ENCODE measurements around the gene TTC29. TPM values are rescaled to one million over a fixed set of nuclear protein-coding genes. Genes with fewer than 3 reads are reported as not detected.
"Not testable (repeated sequence)": the region's sequence is repeated elsewhere in the genome, so short reads cannot be mapped to it uniquely, and the experiment has no call there.

The TTC29 gene
- total RNA-seq, 1 experiment from 2014 or later = not detected

DNA sequence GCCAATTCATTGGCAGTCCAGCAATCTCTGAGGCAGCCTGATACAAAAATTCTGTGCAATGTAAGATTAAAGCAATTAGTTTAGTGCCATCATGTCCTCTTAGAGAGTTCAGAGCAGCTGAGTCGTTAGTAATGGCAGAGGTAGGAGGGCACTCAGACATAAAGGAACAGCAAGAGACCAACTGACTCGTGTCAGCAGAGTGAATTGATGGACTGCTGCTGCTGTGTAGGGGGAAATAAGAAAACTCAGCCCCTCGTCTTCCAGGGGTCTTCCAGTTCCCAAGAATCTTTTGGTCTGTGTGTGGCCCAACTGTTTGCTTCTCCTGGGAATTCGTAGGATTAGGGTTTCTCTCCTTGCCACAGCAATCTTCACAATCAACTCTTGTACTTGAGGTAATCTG lies 100.9 kb downstream of the TTC29 start:
- Histone ChIP-seq H3K9me3 (replicated peaks) (no peaks in the 10 kb centered on the region), H3K4me1 (replicated peaks) (no peaks in the 10 kb centered on the region), H3K36me3 (no peaks in the 10 kb centered on the region), H3K27me3 (replicated peaks) (peaks cover 3% of the 10 kb centered on the region), H3K4me3 (no peak overlapping the region), H3K27ac (no peak overlapping the region)
- no peak for DNase-seq (ENCODE audit: low read depth in 1 of 2, low spot score in 2 of 2)

DNA sequence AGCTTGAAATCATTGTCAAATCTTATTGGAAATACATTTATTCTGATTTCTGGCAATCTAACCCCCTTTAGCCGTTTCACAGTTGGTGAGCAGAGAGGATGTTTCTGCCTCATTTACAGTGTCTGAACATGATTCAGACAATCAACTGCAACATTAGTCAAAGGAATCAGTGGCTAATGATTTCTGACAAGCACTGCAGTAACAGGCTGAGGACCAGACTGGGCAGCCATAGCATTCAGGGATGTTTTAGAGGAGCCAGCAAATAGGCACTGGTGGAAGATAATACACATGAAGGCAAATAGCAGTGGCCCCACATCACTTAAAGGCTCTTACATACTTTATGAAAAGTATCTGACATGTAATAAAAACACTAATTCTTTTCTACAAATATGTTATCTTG lies 102.8 kb downstream of the TTC29 start:
- H3K27me3 ChIP-seq (replicated peaks) = peaks cover 3% of the 10 kb centered on the region
- H3K36me3 ChIP-seq = no peaks in the 10 kb centered on the region
- no peak overlapping the region for H3K4me3 ChIP-seq
- no peaks in the 10 kb centered on the region for H3K4me1 ChIP-seq (replicated peaks)
- no peak for DNase-seq (ENCODE audit: low read depth in 1 of 2, low spot score in 2 of 2)
- H3K27ac ChIP-seq = no peak overlapping the region
- H3K9me3 ChIP-seq (replicated peaks) = no peaks in the 10 kb centered on the region

DNA sequence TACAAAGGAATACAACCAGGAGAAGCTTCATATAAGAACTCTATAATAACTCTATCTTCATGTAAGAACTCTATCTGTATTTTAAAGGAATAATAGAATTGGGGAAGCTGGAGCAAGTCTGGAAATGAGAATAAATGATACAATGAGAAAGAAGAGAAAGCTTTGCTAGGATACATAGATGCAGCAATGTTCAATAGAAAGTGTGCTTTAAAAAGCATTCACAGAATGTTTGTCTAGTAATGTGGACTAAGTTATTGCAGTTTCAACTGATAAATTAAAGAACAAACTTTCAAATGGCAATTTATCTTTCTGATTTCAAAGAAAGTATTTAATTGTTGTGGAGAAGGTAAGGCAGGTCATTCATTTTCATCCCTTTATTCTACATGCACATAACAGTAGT lies 104.9 kb downstream of the TTC29 start:
- H3K27me3 ChIP-seq (replicated peaks) = no peaks in the 10 kb centered on the region
- no peaks in the 10 kb centered on the region for H3K36me3 ChIP-seq
- no peak overlapping the region for H3K27ac ChIP-seq
- no peaks in the 10 kb centered on the region for H3K9me3 ChIP-seq (replicated peaks)
- no peak for DNase-seq (ENCODE audit: low read depth in 1 of 2, low spot score in 2 of 2)
- H3K4me3 ChIP-seq = no peak overlapping the region
- H3K4me1 ChIP-seq (replicated peaks) = no peaks in the 10 kb centered on the region

DNA sequence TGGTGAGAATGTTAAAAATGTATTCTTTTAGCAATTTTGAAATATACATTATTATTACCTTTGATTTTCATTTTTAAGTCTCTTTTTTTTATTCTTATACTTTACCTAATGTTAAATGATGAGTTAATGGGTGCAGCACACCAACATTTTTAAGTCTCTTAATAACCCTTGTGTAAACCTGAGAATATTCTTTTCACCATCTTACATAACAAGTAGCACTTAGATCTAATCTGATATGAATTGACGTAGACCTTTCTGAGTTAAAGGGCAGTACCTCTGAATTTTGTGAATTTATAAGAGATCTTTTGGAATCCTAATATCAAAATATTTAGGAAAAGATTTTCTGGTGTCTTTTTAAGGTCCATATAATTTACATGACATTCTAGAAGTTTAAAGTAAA lies 110.6 kb downstream of the TTC29 start:
- Histone ChIP-seq H3K4me3 (no peak overlapping the region), H3K27me3 (replicated peaks) (peaks cover 11% of the 10 kb centered on the region), H3K9me3 (replicated peaks) (no peaks in the 10 kb centered on the region), H3K27ac (no peak overlapping the region), H3K4me1 (replicated peaks) (no peaks in the 10 kb centered on the region), H3K36me3 (no peaks in the 10 kb centered on the region)
- DNase-seq (ENCODE audit: low read depth in 1 of 2, low spot score in 2 of 2) = no peak

DNA sequence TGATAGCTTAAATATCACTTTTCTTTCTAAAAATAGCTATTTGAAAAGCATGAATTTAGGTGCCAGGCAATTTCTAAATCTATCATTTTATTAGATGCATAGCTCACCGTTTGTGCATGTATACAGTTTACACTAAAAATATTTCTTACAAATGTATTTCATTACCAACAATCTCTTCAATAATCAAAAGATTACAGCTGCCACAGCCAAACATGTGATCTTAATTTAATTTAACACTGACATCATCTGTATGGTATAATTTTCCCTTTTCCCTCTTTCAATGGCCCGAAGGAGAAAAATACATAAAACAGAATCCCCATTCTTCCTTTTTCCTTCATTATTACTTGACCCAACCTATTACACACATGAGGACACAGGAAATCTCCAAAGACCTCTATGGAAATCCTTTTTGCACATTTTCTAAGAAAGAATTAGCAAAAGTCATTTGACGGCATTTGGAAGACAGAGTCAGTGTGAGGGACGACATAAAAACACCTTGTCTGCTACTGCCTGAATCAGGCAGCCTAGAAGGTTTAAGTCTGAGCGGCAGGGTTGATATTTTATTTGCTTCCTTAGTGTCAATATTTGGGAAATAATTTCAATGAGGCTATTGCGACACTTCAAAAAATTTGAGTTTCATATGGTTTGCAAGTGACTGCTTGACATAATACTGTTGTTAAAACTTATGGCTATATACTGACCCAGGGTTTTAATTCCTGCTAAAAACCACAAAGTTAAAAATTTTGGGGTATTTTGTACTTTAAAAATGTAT lies 111.2 kb downstream of the TTC29 start:
- Histone ChIP-seq H3K4me3 (no peak overlapping the region), H3K27ac (no peak overlapping the region), H3K4me1 (replicated peaks) (no peaks in the 10 kb centered on the region), H3K9me3 (replicated peaks) (no peaks in the 10 kb centered on the region), H3K36me3 (no peaks in the 10 kb centered on the region), H3K27me3 (replicated peaks) (peaks cover 11% of the 10 kb centered on the region)
- DNase-seq (ENCODE audit: low read depth in 1 of 2, low spot score in 2 of 2) = no peak

DNA sequence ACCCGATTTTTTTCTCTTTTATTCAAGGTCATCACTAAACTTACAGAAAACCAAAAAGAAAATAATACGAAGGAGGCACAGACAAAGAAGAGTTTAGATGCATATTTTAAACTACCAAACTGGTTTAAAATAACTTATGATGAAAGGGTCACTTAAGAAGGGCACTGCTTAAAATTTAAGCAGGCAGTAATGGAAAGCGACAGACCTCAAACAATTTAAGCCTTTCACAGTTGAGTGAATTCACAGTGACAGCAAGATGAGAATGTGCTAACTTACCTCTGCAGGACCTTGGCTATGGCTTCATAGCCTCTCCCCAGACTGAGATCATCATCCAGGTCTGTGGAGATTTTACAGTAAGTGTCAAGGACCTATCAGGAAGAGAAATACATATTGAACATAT lies 112.1 kb downstream of the TTC29 start:
- no peak overlapping the region for H3K27ac ChIP-seq
- H3K4me3 ChIP-seq = no peak overlapping the region
- H3K9me3 ChIP-seq (replicated peaks) = no peaks in the 10 kb centered on the region
- no peaks in the 10 kb centered on the region for H3K4me1 ChIP-seq (replicated peaks)
- peaks cover 11% of the 10 kb centered on the region for H3K27me3 ChIP-seq (replicated peaks)
- H3K36me3 ChIP-seq = no peaks in the 10 kb centered on the region
- no peak for DNase-seq (ENCODE audit: low read depth in 1 of 2, low spot score in 2 of 2)

DNA sequence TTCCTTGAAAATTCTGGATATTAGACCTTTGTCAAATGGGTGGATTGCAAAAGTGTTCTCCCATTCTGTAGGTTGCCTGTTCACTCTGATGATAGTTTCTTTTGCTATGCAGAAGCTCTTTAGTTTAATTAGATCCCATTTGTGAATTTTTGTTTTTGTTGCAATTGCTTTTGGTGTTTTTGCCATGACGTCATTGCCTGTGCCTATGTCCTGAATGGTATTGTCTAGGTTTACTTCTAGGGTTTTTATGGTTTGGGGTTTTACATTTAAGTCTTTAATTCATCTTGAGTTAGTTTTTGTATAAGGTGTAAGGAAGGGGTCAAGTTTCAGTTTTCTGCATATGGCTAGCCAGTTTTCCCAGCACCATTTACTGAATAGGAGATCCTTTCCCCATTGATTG lies 122.7 kb downstream of the TTC29 start:
- not testable (repeated sequence) for H3K4me3 ChIP-seq; H3K4me1 ChIP-seq (replicated peaks); H3K9me3 ChIP-seq (replicated peaks); DNase-seq (ENCODE audit: low read depth in 1 of 2, low spot score in 2 of 2); H3K27ac ChIP-seq; H3K27me3 ChIP-seq (replicated peaks); H3K36me3 ChIP-seq

DNA sequence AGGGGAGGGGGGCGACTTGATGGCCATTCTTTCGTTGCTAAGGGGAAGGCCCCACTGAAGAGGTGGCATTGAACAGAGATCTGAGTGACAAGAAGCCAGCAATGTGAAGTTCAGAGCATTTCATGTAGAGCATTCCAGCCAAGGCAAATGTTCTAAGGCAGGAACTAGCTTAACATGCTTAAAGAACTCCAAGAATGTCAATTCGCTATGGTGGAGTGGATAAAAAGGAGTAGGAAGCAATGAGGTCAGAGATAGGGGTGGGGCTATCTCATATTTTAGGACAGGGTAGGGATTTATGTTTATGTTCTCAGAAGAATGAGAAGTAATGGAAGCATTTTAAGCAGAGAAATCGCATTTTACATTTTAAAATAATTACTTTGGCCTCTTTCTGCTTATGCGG lies 130.9 kb downstream of the TTC29 start:
- Histone ChIP-seq H3K9me3 (replicated peaks) (no peaks in the 10 kb centered on the region), H3K27me3 (replicated peaks) (no peaks in the 10 kb centered on the region), H3K27ac (no peak overlapping the region), H3K36me3 (no peaks in the 10 kb centered on the region), H3K4me1 (replicated peaks) (no peaks in the 10 kb centered on the region), H3K4me3 (no peak overlapping the region)
- no peak for DNase-seq (ENCODE audit: low read depth in 1 of 2, low spot score in 2 of 2)

DNA sequence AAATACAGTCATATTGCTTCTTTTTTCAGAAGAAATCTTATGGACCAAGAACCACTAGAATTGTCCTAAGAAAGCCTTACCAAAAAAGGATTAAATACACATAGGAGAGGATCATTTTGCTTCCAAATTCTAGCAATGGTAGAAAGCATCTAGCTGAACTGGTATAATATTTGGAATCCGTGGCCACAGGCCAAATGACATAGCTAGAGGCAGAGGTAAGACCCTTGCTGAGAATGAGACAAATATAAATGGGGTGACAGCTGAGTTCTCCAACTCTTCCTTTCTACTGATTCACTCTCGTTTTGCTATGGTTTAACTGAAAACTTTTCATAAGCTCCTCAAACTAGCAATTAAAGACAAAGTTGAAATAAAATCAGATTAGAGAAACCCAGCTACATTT lies 150.0 kb downstream of the TTC29 start:
- H3K27me3 ChIP-seq (replicated peaks) = no peaks in the 10 kb centered on the region; the same call in 1 of the 2 replicates
- H3K9me3 ChIP-seq (replicated peaks) = no peaks in the 10 kb centered on the region
- H3K27ac ChIP-seq = no peak overlapping the region
- no peak overlapping the region for H3K4me3 ChIP-seq
- H3K36me3 ChIP-seq = no peaks in the 10 kb centered on the region
- no peak for DNase-seq (ENCODE audit: low read depth in 1 of 2, low spot score in 2 of 2)
- no peaks in the 10 kb centered on the region for H3K4me1 ChIP-seq (replicated peaks)

DNA sequence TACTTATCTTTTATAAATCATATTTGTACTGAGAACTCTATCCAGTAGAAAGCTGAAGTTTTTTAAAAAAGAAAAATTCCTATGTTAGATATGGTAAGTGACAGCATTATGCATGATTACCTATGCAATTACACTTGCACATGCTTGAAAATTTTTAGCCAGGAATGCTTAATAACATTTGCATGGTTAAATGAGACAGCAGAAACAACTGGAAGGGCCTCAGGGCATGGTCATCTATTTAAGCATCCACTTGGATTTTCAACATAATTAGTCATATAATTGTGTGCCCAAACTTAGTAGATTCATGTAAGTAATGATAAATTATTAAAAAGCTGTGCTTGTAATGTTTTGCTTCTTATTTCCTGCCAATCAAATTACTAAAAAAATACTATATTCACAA lies 151.9 kb downstream of the TTC29 start:
- no peaks in the 10 kb centered on the region for H3K36me3 ChIP-seq
- no peaks in the 10 kb centered on the region for H3K4me1 ChIP-seq (replicated peaks)
- no peak for DNase-seq (ENCODE audit: low read depth in 1 of 2, low spot score in 2 of 2)
- no peaks in the 10 kb centered on the region; the same call in 1 of the 2 replicates for H3K27me3 ChIP-seq (replicated peaks)
- no peak overlapping the region for H3K4me3 ChIP-seq
- no peaks in the 10 kb centered on the region for H3K9me3 ChIP-seq (replicated peaks)
- H3K27ac ChIP-seq = no peak overlapping the region

DNA sequence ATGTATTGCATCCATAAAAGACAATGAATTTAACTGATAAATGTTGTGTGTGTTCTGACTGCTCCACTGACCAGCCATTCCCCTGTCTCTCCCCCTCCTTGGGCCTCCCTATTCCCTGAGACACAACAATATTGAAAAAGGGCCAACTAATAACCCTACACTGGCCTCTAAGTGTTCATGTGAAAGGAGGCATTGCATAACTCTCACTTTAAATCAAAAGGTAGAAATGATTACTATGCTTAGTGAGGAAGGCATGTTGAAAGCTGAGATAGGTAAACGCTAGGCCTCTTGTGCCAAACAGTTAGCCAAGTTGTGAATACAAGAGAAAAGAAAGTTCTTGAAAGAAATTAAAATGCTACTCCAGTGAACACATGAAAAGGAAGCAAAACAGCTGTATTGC lies 154.2 kb downstream of the TTC29 start:
- no peak for DNase-seq (ENCODE audit: low read depth in 1 of 2, low spot score in 2 of 2)
- H3K4me3 ChIP-seq = no peak overlapping the region
- H3K4me1 ChIP-seq (replicated peaks) = no peaks in the 10 kb centered on the region
- no peaks in the 10 kb centered on the region for H3K9me3 ChIP-seq (replicated peaks)
- no peaks in the 10 kb centered on the region for H3K36me3 ChIP-seq
- H3K27me3 ChIP-seq (replicated peaks) = peaks cover 3% of the 10 kb centered on the region
- no peak overlapping the region for H3K27ac ChIP-seq

DNA sequence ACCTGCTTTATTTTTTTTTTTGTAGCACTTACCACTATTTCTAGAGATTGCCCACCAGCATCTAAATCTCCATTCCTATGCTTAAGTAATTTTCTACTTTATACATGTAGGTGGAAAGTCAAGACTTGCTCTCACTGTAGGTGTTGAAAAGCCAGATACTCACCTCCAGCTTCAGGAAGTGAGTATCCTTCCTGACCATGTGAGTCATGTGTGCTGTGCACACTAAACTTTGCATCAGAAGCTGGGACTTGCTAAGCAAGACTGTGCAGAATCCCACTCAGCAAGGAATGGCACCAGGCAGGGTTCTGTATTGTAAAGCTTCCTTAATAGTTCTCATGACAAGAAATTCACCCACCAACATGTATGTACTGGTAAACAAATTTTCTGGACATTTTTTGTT lies 155.1 kb downstream of the TTC29 start:
- H3K36me3 ChIP-seq = no peaks in the 10 kb centered on the region
- H3K4me3 ChIP-seq = no peak overlapping the region
- no peak overlapping the region for H3K27ac ChIP-seq
- peaks cover 3% of the 10 kb centered on the region for H3K27me3 ChIP-seq (replicated peaks)
- H3K4me1 ChIP-seq (replicated peaks) = no peaks in the 10 kb centered on the region
- no peaks in the 10 kb centered on the region for H3K9me3 ChIP-seq (replicated peaks)
- no peak for DNase-seq (ENCODE audit: low read depth in 1 of 2, low spot score in 2 of 2)

DNA sequence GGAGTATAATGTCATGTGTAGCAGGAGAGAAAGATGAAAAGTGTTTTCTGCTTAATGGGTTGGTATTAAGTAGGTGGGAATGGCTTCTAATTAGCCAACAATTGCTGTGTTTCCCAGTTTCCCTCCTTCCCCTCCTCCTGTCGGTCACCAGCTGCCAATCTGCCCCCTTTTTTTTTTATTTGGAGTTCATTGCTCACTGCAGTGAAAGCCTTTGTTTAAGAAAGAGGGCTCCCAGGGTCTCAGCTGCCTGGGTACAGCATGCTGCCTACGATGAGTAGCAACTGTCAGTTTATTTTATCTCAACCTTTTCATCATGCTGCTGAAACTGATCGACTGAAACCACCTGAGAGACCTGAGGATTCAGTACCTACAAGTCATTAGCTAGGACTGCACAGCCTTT lies 157.9 kb downstream of the TTC29 start:
- no peaks in the 10 kb centered on the region for H3K4me1 ChIP-seq (replicated peaks)
- no peaks in the 10 kb centered on the region for H3K9me3 ChIP-seq (replicated peaks)
- no peaks in the 10 kb centered on the region for H3K36me3 ChIP-seq
- no peak overlapping the region for H3K27ac ChIP-seq
- no peak for DNase-seq (ENCODE audit: low read depth in 1 of 2, low spot score in 2 of 2)
- H3K4me3 ChIP-seq = no peak overlapping the region
- peaks cover 3% of the 10 kb centered on the region; the same call in 1 of the 2 replicates for H3K27me3 ChIP-seq (replicated peaks)

DNA sequence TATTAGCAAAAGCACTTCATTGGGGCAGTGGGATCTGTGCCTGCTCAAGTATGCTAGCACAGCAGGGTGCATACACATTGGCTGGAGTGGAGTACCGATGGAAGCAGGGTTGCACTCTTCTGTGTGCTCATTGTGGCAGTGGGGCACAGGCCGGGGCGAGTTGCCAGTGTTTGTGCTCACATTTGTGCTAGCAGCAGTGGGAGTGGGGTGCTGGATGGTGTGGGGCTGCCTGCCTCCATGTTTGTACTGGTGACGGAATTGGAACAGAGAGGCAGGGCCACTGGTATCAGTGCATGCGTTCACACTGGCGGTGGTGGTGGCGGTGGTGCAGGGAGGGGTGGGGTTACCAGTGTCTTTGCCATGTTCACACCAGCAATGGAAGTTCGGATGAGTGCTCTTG lies 169.0 kb downstream of the TTC29 start:
- DNase-seq (ENCODE audit: low read depth in 1 of 2, low spot score in 2 of 2) = no peak
- H3K4me1 ChIP-seq (replicated peaks) = no peaks in the 10 kb centered on the region
- 0 out of 2 replicates have a peak, but pooled peaks cover 2% of the 10 kb centered on the region for H3K27me3 ChIP-seq (replicated peaks)
- H3K4me3 ChIP-seq = no peak overlapping the region
- H3K27ac ChIP-seq = no peak overlapping the region
- H3K36me3 ChIP-seq = no peaks in the 10 kb centered on the region
- no peaks in the 10 kb centered on the region for H3K9me3 ChIP-seq (replicated peaks)

DNA sequence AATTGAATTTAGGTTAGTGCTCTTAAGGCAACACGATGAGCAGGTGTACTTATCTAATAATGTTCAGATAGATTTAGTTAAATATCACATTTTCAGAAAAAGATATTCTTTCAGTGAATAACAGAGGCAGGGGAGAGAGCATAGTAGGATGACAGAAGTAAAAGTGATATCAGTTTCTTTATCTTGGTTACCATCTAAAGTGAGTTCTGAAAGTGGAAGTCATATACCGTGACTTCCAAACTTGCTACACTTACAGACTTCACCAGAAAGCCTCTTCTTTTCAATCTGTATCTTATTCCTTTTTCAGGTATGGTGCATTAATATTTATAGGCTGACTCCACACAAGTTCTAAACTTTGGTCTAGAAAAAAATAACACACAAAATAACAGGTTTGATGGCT lies 182.1 kb downstream of the TTC29 start:
- Histone ChIP-seq H3K36me3 (no peaks in the 10 kb centered on the region), H3K4me1 (replicated peaks) (no peaks in the 10 kb centered on the region), H3K4me3 (no peak overlapping the region), H3K27ac (no peak overlapping the region), H3K27me3 (replicated peaks) (0 out of 2 replicates have a peak, but pooled peaks cover 3% of the 10 kb centered on the region), H3K9me3 (replicated peaks) (no peaks in the 10 kb centered on the region)
- no peak for DNase-seq (ENCODE audit: low read depth in 1 of 2, low spot score in 2 of 2)

Data from SJSA1 (cell line).